NT2/D1 (cell line): ENCODE measurements around the gene SLC6A12.

Experiments used
- SUZ12 ChIP-seq: IDR thresholded peaks from 2 replicates; pipeline ENCODE4 v1.6.1; 2011; ENCODE audit not compliant: insufficient read length, insufficient read depth; ENCODE audit errors: extremely low read depth
- YY1 ChIP-seq: IDR thresholded peaks from 2 replicates; pipeline ENCODE4 v1.6.1; 2011; ENCODE audit not compliant: insufficient read length, insufficient read depth
- ZNF274 ChIP-seq: IDR thresholded peaks from 2 replicates; pipeline ENCODE4 v1.6.1; 2011; ENCODE audit warnings: mild to moderate bottlenecking, low read depth, low read length

GRCh38 chr12:169528-170370 is 44.2 kb downstream of the SLC6A12 start:
- TF ChIP-seq ZNF274 = no peak
- TF ChIP-seq SUZ12 = no peak
- no peak for TF ChIP-seq YY1
